Caco-2 (cell line): Measurements from ENCODE around the gene PCDH19. TPM values are rescaled to one million over a fixed set of nuclear protein-coding genes. Genes with fewer than 3 reads are reported as not detected.

ENCODE experiments used
- BruUV-seq: library from RNA; stranded (reverse); fragments of 400-500 nt; replicated peaks from 2 replicates; lab custom pipeline; 2021; lab: Mats Ljungman, UMichigan
- CTCF ChIA-PET: fragments of 300-600 bp; sonication (Branson Sonifier 250); formaldehyde crosslinking; loops from one replicate; lab custom pipeline; 2022; ENCODE audit warnings: antibody characterized with exemption; lab: Charles Lee
- POLR2A ChIA-PET: fragments of 300-600 bp; sonication (Branson Sonifier 250); formaldehyde crosslinking; loops from one replicate; lab custom pipeline; 2022; ENCODE audit warnings: antibody characterized with exemption; lab: Charles Lee
- DNase-seq, 2 experiments: peaks; one replicate each; pipeline versions ENCODE4 v3.0.0 to v3.0.0-alpha.2; 2020 to 2022
- H3K27me3 ChIP-seq: replicated peaks from 2 replicates; pipeline ENCODE4 v1.6.0; 2011; ENCODE audit warnings: low read length; ENCODE audit not compliant: control insufficient read depth, insufficient read depth
- H3K36me3 ChIP-seq: 2 replicates; pipeline ENCODE4 v1.5.1; 2011; ENCODE audit warnings: low read length; ENCODE audit not compliant: control insufficient read depth, insufficient read depth
- H3K4me1 ChIP-seq: fragments of 250-450 bp; sonication (Bioruptor Pico); 2 replicates; pipeline ENCODE4 v1.5.1; 2020; ENCODE audit warnings: mild to moderate bottlenecking
- H3K4me3 ChIP-seq: 2 replicates; pipeline ENCODE4 v1.5.1; 2011; ENCODE audit warnings: low read depth, mild to moderate bottlenecking, control low read depth, low read length
- H3K9me3 ChIP-seq: fragments of 250-450 bp; sonication (Bioruptor Pico); 2 replicates; pipeline ENCODE4 v1.5.1; 2020; ENCODE audit warnings: mild to moderate bottlenecking, moderate library complexity
- H3K27ac Mint-ChIP-seq: one replicate; pipeline ENCODE4 v1.8.0; 2022; ENCODE audit warnings: mixed read lengths; ENCODE audit not compliant: unreplicated experiment
- H3K27me3 Mint-ChIP-seq: one replicate; pipeline ENCODE4 v1.8.0; 2022; ENCODE audit warnings: mixed read lengths; ENCODE audit not compliant: insufficient read depth, unreplicated experiment
- H3K36me3 Mint-ChIP-seq: one replicate; pipeline ENCODE4 v1.8.0; 2022; ENCODE audit warnings: mild to moderate bottlenecking, mixed read lengths; ENCODE audit not compliant: insufficient read depth, unreplicated experiment
- H3K4me1 Mint-ChIP-seq: one replicate; pipeline ENCODE4 v1.8.0; 2022; ENCODE audit warnings: low read depth, mixed read lengths; ENCODE audit not compliant: unreplicated experiment
- H3K4me3 Mint-ChIP-seq: one replicate; pipeline ENCODE4 v1.8.0; 2022; ENCODE audit warnings: mild to moderate bottlenecking, moderate library complexity, mixed read lengths; ENCODE audit not compliant: unreplicated experiment
- H3K9me3 Mint-ChIP-seq: one replicate; pipeline ENCODE4 v1.8.0; 2022; ENCODE audit warnings: mixed read lengths; ENCODE audit not compliant: unreplicated experiment
- intact Hi-C: fragments of 100-400 bp; cut with micrococcal nuclease; formaldehyde crosslinking; loops from one replicate; pipeline ENCODE4 v1.10.0; 2022; ENCODE audit not compliant: unreplicated experiment
- total RNA-seq: library from RNA; stranded (reverse); gene quantifications from 2 replicates; pipeline ENCODE4 v1.2.3, GENCODE V29; 2022
- TF ChIP-seq, protein P1 (sequence below), 2 experiments: fragments of 200-600 bp in 1 of 2; IDR thresholded peaks; 1 replicate in 1 of 2; 2 replicates in 1 of 2; pipeline versions ENCODE4 v1.5.1 to v1.8.0; 2011 to 2022; ENCODE audit warnings: antibody characterized with exemption in 1 of 2, control low read depth in 1 of 2, inconsistent platforms in 1 of 2, low read depth in 1 of 2, low read length in 1 of 2, mild to moderate bottlenecking in 1 of 2, moderate library complexity in 1 of 2; ENCODE audit not compliant: insufficient read depth in 1 of 2, severe bottlenecking in 1 of 2, unreplicated experiment in 1 of 2

PCDH19 gene
- total RNA-seq, 1 experiment from 2014 or later, result 0.11 TPM

DNA sequence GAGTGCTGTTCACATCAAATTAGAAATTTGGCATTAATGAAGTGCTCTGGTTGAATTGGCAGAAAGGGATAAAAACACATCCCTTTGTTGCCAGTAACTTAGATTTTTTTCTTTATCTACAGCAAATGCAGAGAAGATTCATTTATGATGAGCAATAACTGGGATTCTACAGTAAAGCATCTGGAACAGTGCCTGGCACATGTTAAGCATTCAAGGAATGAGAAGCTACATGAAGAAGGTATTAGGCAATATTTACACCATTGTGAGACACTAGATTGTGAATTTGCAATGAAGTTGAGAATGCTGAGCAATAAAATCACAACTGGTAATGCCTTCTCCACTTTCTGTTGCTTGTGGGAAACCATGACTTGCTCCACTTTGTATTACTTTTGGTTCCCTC, 33.5 kb downstream of the PCDH19 start:
- intact Hi-C loops, result no loop called here
- CTCF ChIA-PET, result interaction anchor here (1.3 kb wide), 1 partner anchor 9 kb away, joined by 5 read pairs; no protein-coding TSS in a partner anchor
- Mint-ChIP-seq H3K4me3 (no peak overlapping the region), H3K9me3 (no peaks in the 10 kb centered on the region), H3K36me3 (no peaks in the 10 kb centered on the region), H3K27me3 (no peaks in the 10 kb centered on the region), H3K4me1 (no peaks in the 10 kb centered on the region), H3K27ac (no peak overlapping the region)
- POLR2A ChIA-PET, result no interaction called here
- TF ChIP-seq, protein P1, sequence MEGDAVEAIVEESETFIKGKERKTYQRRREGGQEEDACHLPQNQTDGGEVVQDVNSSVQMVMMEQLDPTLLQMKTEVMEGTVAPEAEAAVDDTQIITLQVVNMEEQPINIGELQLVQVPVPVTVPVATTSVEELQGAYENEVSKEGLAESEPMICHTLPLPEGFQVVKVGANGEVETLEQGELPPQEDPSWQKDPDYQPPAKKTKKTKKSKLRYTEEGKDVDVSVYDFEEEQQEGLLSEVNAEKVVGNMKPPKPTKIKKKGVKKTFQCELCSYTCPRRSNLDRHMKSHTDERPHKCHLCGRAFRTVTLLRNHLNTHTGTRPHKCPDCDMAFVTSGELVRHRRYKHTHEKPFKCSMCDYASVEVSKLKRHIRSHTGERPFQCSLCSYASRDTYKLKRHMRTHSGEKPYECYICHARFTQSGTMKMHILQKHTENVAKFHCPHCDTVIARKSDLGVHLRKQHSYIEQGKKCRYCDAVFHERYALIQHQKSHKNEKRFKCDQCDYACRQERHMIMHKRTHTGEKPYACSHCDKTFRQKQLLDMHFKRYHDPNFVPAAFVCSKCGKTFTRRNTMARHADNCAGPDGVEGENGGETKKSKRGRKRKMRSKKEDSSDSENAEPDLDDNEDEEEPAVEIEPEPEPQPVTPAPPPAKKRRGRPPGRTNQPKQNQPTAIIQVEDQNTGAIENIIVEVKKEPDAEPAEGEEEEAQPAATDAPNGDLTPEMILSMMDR (IDR thresholded peaks at IDR 0.05; ENCODE audit: insufficient read depth in 1 of 2, low read depth in 1 of 2, low read length in 1 of 2, severe bottlenecking in 1 of 2, unreplicated experiment in 1 of 2), result no peak
- H3K9me3 ChIP-seq, result no peaks in the 10 kb centered on the region
- no peaks in the 10 kb centered on the region for H3K4me1 ChIP-seq
- BruUV-seq, result no TSS peak
- no peak for DNase-seq
- H3K4me3 ChIP-seq, result no peak overlapping the region
- no peaks in the 10 kb centered on the region for H3K27me3 ChIP-seq
- H3K36me3 ChIP-seq, result no peaks in the 10 kb centered on the region

DNA sequence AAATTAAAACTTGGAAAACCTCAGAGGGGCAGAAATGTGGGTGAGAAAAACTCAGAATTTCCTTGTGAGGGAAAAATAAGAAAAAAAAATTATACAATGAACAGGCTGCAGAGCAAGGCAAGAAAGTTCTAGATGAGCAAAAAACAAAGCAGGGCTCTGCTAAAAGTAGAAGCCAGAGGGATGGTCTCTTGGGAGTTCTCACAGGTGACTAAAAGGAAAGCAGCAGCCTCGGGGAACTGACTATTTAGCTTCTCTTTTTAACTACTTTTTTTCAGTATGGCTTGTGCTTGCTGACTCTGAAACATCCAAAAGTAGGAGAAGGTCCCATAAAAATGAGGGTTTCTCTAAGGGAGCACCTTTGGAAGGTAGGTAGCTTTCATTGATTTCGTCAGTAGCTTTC, 36.4 kb downstream of the PCDH19 start:
- Mint-ChIP-seq H3K4me3 (no peak overlapping the region), H3K9me3 (no peaks in the 10 kb centered on the region), H3K36me3 (no peaks in the 10 kb centered on the region), H3K27ac (no peak overlapping the region), H3K4me1 (no peaks in the 10 kb centered on the region), H3K27me3 (no peaks in the 10 kb centered on the region)
- Histone ChIP-seq H3K36me3 (no peaks in the 10 kb centered on the region), H3K4me3 (no peak overlapping the region), H3K9me3 (no peaks in the 10 kb centered on the region), H3K27me3 (no peaks in the 10 kb centered on the region), H3K4me1 (no peaks in the 10 kb centered on the region)
- CTCF ChIA-PET, result no interaction called here
- TF ChIP-seq, protein P1 (IDR thresholded peaks at IDR 0.05; ENCODE audit: insufficient read depth in 1 of 2, low read depth in 1 of 2, low read length in 1 of 2, severe bottlenecking in 1 of 2, unreplicated experiment in 1 of 2), result no peak
- BruUV-seq, result no TSS peak
- POLR2A ChIA-PET, result no interaction called here
- intact Hi-C loops, result no loop called here
- DNase-seq, result no peak

DNA sequence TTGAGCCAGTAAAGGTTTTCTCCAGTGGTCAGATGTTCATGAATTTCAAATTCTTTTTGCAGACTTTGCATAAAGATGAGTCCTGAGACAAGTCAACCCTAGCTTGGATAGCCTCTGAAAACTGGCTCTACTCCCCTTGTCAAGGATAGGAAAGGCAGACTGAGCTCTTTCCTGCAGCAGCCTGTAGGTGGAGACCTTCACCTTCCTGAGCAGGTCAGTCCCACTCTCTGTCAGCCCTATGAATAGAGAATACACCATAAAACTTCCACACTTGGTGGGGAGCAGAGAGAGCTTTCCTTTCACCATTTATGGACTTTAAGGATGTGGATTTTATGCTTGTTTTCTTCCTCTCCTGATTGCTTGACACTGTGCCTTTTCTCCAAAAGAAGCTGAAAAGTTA, 41.9 kb downstream of the PCDH19 start:
- no peaks in the 10 kb centered on the region for H3K27me3 Mint-ChIP-seq
- TF ChIP-seq, protein P1 (IDR thresholded peaks at IDR 0.05; ENCODE audit: insufficient read depth in 1 of 2, low read depth in 1 of 2, low read length in 1 of 2, severe bottlenecking in 1 of 2, unreplicated experiment in 1 of 2), result peak; percentile 39 to 69
- ChIA-PET POLR2A (no interaction called here), CTCF (interaction anchor here (0.6 to 1.5 kb wide), 9 partner anchors 8 to 78 kb away, joined by 3 to 42 read pairs (median 5); partner anchors contain the start of gene PCDH19)
- no TSS peak for BruUV-seq
- intact Hi-C loops, result loop anchor here (1.0 kb wide), 2 partner anchors 11 to 45 kb away; no protein-coding TSS in a partner anchor
- no peaks in the 10 kb centered on the region for H3K4me1 Mint-ChIP-seq
- peak; percentile 19 to 38 for DNase-seq
- no peaks in the 10 kb centered on the region for H3K36me3 ChIP-seq
- H3K9me3 ChIP-seq, result no peaks in the 10 kb centered on the region
- H3K9me3 Mint-ChIP-seq, result no peaks in the 10 kb centered on the region
- no peaks in the 10 kb centered on the region for H3K4me1 ChIP-seq
- H3K27ac Mint-ChIP-seq, result no peak overlapping the region
- H3K4me3 Mint-ChIP-seq, result no peak overlapping the region
- H3K4me3 ChIP-seq, result no peak overlapping the region
- no peaks in the 10 kb centered on the region for H3K27me3 ChIP-seq
- H3K36me3 Mint-ChIP-seq, result no peaks in the 10 kb centered on the region
